GM12875 (cell line): ENCODE results near the gene KCNK15.

ENCODE experiments used
- H3K4me3 ChIP-seq: one replicate; pipeline ENCODE4 v1.5.1; 2011; ENCODE audit warnings: low read depth, low read length, control low read depth
- TF ChIP-seq, protein P1 (sequence below): IDR thresholded peaks from 2 replicates; pipeline ENCODE4 v1.5.1; 2011; ENCODE audit warnings: low read depth, mild to moderate bottlenecking, control low read depth, inconsistent platforms, low read length, moderate library complexity, borderline replicate concordance; ENCODE audit not compliant: insufficient read depth

The KCNK15 gene

DNA sequence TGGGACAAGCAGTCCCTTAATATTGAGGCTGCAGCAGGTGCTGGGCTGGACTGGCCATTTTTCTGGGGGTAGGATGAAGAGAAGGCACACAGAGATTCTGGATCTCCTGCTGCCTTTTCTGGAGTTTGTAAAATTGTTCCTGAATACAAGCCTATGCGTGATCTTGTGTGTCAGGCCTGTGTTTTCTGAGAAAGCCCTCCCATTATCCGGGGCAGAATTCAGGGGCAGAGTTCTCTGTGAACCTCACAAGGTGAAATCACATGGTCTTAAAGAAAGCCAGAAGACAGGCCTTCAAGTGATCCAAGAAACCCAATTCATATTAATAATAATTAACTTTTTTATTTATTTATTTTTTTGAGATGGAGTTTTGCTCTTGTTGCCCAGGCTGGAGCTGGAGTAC lies 18.0 kb upstream of the KCNK15 start:
- H3K4me3 ChIP-seq, result no peak overlapping the region
- TF ChIP-seq, protein P1, sequence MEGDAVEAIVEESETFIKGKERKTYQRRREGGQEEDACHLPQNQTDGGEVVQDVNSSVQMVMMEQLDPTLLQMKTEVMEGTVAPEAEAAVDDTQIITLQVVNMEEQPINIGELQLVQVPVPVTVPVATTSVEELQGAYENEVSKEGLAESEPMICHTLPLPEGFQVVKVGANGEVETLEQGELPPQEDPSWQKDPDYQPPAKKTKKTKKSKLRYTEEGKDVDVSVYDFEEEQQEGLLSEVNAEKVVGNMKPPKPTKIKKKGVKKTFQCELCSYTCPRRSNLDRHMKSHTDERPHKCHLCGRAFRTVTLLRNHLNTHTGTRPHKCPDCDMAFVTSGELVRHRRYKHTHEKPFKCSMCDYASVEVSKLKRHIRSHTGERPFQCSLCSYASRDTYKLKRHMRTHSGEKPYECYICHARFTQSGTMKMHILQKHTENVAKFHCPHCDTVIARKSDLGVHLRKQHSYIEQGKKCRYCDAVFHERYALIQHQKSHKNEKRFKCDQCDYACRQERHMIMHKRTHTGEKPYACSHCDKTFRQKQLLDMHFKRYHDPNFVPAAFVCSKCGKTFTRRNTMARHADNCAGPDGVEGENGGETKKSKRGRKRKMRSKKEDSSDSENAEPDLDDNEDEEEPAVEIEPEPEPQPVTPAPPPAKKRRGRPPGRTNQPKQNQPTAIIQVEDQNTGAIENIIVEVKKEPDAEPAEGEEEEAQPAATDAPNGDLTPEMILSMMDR, result no peak

DNA sequence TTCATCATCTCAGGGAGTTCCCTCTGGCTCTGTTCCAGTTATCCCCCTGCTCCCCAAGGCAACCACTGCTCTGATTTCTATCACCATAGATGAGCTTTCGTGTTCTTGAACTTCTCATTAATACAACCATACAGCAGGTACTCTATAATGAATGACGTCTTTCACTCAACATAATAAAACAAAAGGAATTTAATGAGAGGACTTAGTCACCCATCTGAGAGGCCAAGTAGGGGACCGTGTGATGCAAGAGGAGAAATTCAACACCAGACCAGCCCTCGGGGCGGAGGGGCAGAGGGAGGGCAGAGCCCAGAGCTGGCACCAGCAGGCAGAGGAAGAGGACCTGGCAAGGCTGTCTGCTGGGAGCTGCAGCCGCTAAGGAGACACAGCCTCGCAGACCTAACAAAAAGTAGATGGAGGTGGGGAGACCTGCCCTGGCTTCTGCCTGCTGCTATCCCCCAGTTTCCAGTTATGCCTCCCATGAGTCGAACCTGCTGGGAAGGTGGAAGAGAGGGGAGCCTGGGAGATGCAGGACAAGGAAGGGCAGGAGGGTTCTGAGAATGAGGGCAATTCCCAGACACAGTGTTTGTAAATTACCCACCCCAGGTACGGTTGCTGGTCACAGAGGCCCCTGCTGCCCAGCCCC lies 16.7 kb upstream of the KCNK15 start:
- H3K4me3 ChIP-seq, result no peak overlapping the region
- TF ChIP-seq, protein P1, result no peak

DNA sequence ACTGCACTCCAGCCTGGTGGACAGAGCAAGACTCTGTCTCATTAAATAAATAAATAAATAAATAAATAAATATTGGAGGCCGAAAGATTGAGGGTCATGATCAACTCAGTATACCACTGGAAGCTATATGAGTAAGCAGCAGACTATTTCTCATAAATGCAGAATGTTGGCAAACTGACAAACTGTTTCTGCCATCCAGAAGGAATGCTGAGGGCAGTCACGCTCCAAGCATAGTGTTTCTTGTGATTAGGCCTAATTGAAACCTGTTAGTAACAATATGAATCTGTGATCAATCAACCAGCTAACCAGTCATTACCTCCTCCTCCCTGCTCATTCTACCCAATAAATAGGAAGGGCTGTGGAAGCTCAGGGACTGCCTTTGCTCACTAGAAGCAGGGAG lies 15.2 kb upstream of the KCNK15 start:
- no peak overlapping the region for H3K4me3 ChIP-seq
- TF ChIP-seq, protein P1, result no peak

DNA sequence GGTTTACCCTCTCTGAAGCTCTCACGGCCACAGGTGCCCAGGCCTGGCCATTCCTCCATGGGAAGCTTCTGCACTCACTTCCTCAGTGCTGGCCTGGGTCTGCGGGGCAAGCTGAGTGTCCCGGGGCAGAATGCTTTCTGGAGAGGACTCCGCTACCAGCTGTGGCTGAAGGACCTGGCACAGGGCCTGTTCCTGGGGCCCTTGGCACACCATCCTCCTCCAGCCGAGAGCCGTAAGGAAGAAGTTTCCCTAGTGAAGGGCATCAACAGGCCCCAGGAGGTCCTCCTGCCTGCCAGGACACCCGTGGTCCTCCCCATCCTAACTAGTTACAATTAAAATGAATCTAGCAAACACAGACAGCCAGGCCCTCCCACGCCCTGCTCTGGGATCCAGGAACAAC lies 14.0 kb upstream of the KCNK15 start:
- TF ChIP-seq, protein P1, result no peak
- no peak overlapping the region for H3K4me3 ChIP-seq

DNA sequence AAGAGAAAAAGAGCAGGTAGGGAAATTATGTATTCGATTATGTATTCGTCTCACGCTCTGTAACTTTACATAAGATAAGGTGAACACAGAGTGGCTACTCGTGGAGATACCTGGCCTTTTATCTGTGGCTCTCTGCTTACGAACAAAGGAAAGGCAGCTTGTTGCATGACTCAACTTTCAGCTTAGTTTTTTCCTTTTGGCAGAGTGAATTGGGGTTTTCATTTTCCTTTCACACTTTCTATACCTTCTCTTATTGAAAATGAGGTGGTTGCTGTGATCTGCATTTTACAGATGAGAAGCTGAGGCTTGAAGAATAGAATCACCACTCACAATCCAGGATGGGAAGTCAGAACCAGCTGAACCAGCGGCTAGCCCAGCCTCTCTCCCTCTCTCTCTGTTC lies 13.3 kb upstream of the KCNK15 start:
- TF ChIP-seq, protein P1, result no peak
- H3K4me3 ChIP-seq, result no peak overlapping the region

DNA sequence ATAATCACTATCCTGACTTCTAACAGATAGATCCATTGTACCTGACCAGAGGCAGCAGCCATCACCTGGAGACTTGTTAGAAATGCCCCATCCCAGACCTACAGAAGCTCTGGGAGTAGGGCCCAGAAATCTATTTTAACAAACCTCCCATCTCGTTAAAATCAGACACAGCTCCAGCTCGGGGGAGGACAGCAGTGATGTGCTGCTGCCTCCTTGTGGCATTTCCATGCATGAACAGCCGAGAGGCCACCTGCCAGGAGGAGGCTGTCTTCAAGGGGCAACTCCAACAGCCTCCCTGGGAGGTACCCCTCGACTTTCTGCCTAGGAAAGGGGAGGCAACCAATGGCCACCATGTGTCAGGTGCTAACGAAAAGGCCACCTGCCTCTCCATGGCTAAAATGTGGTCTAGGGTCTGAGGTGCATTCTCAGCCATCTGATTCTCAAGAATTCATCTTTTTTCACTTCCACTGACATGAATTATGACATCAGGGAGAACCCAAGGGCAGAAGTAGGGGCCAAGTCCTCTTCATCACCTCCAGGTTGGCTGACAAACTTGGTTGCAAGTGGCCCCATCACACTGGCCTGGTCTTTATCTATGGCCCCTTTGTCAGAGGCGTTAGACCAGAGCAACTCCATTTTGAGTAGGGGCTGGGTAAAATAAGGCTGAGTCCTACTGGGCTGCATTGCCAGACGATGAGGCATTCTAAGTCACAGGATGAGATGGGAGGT lies 12.2 kb upstream of the KCNK15 start:
- TF ChIP-seq, protein P1, result peak; percentile 90
- no peak overlapping the region for H3K4me3 ChIP-seq

DNA sequence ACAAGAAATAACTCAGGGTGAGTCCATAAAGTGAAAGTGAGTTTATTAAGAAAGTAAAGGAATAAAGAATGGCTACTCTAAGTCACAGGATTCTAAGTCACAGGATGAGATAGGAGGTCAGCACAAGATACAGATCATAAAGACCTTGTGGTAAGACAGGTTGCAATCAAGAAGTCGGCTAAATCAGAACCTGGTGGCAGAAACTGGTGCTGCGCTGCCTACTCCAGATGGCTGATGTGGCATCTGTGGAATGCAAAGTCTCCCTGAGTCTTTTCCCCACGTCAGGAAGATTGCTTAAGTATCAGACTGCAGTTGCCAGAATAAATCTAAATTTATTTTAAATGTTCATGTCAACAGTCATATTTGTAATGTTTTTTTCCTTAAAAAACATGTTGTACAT lies 10.7 kb upstream of the KCNK15 start:
- H3K4me3 ChIP-seq, result no peak overlapping the region
- TF ChIP-seq, protein P1, result no peak
